Lung microvascular endothelial cell (primary cell): ENCODE measurements around the gene PLCB4. TPM values are rescaled to one million over a fixed set of nuclear protein-coding genes. Genes with fewer than 3 reads are reported as not detected.

Experiments used
- DNase-seq, 2 donors: peaks; one replicate each; pipeline versions ENCODE4 v3.0.0 to v3.0.0-alpha.2; 2010; ENCODE audit warnings: low read depth in 2 of 2
- total RNA-seq: library from RNA; depleted of rRNA; stranded (reverse); fragments of >200 nt; gene quantifications from 2 replicates; pipeline ENCODE4 v1.2.1, GENCODE V29; 2014

The PLCB4 gene
- total RNA-seq, 1 donor from 2014 or later, result 8.9 TPM

DNA sequence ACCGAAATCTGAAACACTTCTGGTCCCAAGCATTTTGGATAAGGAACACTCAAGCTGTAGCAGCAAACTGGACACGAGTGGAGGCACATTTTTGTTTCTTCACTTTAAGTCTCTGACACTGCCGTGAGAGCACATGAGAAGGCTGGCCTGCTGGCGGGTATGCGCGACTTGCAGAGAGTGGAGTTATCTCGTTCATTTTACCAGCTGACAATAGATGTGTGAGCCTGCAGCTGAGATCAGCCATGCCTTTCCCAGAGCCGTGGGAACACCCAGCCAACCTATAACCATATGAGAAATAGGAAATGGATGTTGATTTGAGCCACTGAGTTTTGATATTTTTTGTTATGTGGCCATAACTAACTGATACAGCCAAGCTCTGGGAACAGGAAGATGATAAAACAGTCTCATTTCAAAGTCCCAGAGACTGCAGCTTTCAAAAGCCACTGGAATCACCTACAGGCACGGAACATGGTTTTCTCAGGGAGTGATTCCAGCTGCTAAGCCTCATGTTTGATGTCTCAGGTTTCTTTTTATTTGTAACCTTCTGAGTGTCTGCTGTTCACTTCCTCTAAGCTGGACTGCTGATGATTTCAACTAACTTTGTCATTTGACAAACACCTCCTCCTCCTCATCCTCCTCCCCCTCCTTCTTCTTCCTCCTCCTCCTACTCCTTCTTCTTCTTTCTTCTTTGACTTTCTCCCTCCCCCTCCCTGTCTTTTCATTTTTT lies 416.9 kb downstream of the PLCB4 start:
- DNase-seq, result no peak

DNA sequence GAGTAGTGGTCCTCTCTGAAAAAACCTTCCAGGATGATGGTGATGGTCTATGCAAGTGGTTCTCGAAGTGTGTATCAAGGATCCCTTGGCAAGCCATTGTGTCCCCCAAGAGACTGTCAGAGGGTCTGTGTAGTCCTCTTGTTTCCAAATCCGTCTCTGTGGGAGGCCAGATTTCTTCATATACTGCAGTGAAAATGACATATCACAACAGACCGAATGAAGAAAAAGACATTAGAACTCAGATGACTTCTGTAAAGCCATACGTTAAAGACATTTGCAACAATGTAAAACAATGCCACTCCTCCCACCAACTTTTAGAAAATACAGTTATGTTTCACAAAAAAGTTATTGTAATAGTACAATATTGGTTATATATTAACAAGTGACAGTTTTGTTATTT lies 418.3 kb downstream of the PLCB4 start:
- no peak for DNase-seq

DNA sequence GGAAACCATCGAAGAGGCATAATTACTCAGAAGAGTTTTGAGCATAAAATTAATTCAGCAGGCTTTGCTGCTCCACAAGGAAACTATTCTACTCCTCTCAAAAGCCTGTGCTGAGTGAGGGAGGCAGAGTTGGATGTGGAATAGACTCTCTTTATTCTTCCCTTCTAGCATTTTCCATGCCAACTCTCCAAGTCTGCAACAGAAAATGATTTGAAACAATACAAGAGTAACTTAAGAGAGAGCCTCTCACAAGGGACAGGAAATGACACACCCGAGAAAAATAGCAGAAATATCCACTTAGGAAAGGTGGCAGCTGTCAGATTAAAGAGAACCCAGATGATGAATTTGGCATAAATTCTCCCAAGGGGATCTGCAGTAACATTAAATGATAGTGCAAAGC lies 419.2 kb downstream of the PLCB4 start:
- DNase-seq, result no peak

DNA sequence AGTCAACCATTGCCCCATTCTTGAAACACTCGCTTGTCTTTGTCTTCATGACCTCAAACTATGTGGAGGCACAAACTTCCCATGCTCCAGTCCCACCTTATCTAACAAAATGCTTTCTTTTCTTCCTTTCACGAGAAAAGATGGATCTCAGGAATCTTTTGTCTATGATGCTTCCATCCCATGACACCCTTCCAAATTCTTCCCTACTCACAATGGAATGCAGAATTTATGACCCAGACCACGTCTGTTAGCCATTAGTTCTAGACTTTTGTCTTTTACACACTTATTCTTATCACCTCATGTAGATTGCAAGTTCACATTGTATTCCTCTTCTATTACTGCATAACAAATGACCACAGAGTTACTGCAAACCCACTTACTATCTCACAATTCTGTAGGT lies 421.3 kb downstream of the PLCB4 start:
- DNase-seq, result no peak

DNA sequence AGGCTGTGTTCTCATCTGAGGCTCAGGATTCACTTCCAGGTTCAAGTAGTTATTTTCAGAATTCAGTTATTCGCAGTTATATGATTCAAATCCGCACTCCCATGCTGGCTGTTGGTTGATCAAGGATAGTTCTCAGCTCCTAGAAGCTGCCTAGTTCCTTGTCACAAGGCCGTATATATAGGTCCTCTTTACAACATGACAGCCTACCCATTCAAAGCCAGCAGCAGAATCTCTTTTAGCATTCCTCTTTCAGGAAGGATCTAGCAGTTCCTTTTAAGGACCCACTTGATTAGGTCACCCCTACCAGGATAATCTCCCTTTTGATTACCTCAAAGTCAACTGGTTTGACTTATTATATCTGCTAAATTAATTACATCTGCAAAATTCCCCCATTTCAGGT lies 421.7 kb downstream of the PLCB4 start:
- no peak for DNase-seq

DNA sequence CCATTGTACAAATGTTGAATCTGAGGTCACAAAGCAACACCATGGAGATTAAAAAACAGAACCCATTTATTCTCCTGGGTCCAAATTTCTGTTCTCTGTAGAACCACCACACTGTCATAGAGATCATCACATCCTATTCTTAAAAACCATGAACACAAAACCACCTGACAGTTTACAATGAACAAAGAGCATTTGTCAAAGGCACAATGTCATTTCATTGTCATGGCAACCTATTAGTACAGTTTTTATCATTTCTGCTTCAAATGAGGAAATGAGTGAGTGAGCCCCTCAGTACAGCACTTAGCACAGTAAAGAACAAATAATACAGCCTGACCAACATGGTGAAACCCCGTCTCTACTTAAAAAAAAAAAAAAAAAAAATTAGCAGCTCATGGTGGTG lies 422.4 kb downstream of the PLCB4 start:
- no peak for DNase-seq

DNA sequence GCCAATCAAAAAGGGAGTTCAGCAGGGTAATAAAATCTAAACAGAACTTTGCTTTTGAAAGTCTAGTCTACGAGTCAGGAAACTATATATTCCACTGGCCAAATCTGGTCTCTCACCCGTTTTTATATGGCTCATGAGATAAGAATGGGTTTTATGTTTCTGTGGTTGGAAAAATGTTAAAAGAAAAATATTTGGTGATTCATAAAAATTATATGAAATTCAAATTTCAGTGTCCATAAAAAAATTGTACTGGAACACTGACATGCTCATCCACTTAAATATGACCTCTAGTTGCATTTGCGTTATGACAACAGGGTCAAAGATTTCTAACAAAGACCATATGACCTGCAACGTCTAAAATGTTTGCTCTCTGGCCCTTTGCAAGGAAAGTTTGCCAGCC lies 423.2 kb downstream of the PLCB4 start:
- no peak for DNase-seq

DNA sequence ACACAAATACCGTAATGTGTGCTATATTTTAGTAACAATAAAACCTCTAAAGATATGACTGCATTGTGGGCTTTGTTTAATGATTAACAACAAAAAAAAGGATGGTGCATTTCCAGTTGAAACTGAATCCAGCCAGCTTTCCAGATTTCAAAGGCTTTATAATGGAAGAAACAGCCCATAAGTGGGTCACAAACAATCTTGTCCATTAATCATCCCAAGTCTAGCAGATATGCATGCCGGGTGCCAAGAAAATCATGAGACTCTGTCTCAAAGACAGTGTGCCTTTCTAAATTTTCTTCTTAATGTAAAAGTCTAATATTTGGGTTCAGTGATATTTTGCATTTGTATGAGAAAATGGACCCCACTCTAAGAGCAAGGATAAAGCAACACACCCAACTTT lies 424.9 kb downstream of the PLCB4 start:
- no peak for DNase-seq

DNA sequence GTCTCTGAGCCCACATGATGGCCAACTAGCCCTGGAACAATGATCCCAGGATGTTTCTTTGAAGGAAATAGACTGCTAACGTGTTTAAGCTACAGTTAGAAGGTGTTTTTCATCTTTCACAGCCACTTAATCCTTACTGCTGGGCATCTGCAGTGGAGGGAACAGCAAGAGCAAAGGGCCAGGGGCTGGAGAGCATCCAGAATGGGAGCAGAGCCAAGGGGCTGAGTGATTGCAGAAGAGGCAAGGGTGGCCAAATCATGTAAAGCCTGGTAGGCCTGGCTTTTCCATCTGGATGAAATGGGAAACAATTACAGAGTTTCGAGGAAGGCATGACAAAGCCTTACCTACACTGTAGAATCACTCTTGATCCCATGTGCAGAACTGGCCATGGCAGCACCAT lies 426.8 kb downstream of the PLCB4 start:
- no peak for DNase-seq

DNA sequence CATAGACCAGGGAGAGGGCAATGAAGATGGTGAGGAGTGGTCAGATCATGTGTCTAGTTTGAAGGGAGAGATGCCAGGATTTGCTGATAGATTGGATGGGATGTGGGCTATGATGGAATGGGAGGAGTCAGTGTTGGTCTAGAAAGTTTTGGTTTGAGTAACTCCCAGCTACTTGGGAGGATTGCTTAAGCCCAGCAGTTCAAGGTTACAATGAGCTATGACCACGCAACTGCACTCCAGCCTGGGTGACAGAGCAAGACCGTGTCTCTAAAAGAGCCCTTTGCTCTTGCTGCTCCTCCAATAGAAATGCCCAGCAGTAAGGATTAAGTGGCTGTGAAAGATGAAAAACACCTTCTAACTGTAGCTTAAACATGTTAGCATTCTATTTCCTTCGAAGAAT lies 427.3 kb downstream of the PLCB4 start:
- no peak for DNase-seq

DNA sequence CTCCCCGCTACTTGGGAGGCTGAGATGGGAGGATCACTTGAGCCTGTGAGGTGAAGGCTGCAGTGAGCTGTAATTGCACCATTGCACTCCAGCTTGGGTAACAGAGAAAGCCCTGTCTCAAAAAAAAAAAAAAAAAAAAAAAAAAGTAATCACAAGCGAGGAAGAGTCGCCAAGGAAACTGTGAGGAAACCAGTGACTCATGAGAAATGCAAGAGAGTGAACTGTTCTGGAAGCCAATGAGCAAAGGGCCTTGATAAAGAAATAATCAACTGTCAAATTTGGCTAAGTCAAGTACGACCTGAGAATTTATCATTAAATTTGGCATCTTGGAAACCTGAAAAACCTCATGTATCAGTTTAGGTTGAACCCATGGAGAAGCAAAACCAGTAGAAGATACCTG lies 429.4 kb downstream of the PLCB4 start:
- DNase-seq, result no peak

DNA sequence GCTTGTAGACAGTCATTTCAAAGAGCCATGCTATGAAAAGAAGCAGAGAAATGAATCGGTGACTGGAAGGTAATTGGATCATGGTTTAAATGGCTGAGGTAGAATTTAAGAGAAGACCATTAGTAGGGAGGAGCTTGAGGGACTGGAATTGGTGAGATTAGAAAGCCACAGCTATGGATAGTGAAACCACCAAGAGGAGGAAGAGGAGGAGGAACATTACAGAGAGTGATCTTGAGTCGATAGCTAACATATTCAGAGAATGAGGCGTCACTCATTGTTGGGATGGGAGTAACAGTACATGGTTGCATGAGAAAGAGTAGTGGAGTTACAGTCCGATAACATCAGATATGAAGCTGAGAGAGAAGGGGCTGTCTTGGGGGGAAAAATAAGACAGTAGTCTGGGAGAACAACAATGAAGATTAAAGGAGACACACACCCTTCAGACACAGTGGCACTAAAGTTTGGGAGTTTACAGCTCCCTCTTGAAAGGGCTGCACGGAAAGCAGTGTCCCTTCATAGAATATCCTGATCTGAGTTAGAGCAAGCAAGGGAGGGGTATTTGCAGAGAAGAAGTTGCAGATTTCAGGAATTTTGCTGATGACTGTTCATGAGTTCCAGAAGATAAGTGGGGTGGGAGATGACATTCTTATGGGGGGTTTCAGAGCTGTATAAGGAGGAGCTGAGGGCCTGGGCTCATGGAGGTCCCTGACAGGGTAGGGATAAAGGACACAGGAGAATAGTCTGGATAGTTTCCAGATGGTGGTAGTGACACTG lies 430.4 kb downstream of the PLCB4 start:
- DNase-seq, result no peak

DNA sequence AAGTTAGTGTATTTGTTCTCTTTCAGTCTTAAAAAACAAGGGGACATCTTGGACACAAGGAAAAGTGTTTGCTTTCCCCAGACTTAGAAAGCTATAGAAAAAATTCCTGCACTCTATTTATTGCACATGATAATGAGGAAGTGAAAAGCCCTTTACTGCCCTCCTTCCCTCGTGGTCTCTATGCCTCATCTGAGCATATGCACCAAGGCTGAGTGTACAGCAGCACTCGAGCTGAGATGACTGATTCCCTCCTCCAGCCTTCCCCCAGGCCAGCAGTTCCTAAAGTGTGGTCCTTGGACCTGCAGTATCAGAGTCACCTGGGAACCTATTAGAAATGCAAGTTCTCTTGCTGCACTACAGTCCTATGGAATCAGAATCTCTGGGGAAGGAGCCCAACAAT lies 431.2 kb downstream of the PLCB4 start:
- no peak for DNase-seq

DNA sequence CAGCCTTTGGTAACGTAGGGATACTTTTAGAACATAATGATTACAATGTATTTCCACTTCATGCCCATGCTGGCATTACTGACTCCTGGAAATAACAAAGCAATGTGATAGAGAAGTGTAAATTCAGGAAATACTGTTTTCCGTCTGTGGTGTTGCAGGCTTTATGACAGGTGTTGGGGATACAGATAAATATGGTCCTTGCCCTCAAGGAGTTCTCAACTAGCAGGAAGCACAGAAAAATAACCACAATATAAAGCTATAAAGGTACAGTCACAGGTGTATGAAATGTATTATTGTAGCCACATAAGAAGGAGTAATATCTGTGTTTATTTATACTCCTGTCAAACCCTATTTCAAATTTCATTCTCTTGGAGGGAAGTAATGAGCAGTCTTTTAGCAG lies 432.6 kb downstream of the PLCB4 start:
- no peak for DNase-seq

DNA sequence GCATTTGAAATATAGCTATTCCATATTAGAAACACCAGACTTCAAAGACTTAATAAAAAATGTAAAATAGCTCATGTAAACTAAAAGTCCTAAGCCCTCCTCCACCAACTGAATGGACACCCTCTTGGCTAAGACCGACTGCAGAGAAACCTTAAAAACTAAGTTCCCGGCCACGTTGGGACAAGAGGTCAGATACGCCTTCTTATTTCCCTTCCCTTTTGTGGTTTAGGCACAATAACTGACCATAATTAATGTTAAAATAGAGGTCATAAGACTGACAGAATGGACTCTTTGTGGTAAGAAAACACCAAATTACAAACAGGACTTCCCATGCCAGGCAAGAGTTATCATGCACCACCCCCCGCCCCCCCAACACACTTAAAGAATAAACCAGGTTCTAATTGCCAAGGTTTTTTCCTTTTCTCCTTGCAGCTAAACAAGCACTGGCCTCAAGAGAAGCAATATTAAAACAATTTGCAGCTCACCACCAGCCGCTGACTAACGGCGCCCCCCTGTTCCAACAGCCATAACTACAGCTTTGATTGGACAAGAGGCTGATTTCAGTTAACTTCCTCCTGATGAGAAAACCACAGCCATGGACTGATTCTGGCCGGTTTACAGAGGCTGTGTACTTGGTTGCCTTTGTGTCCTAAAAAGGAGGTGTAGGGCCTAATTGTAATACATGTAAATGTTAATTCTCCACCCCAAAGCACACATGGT lies 434.8 kb downstream of the PLCB4 start:
- DNase-seq, result no peak

DNA sequence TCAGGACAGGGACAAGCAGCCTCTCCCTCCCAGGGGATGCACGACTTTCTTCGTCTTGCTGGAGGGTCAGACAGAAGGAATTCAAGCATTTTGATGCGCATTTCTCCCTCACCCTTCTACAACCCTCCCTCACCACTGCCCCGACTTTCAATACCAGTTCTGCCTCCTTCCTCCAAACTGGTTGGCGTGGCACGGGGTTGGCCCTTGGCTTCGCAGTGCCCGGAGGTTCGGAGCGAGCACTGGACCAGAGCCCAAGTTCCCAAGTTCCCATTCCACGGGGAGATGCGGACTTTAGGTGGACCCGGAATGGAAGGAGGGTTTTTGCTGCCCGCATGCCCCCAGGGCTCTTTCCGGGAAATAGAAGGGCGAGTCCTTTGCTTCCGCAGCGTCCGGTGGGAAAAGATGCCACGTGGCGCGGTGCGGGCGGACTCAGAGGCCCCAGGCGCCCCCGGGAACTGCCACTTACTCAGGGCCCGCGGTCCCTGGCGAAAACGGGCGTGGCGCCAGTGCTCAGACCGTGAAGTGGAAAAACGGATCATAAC lies 437.5 kb downstream of the PLCB4 start:
- DNase-seq, result no peak

DNA sequence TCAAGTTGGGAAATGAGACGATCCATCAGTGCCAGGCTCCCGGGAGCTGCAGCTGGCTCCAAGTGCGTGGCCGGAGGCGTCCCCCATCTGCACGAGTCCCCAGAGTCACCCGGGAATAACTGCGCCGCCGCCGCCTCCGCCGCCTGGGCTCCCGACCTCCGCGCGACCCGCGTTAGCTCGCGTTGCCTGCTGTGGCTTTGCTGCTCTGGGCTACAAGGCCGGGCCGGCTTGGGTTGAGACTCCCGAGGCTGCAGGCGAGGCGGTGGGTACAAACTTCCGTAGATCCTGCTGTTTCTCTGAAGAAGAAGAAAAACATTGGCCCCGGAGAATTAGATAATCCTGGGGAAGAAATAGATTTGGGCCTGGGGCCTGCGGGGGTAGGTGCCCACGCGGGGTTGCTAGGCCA lies 438.1 kb downstream of the PLCB4 start:
- no peak for DNase-seq

DNA sequence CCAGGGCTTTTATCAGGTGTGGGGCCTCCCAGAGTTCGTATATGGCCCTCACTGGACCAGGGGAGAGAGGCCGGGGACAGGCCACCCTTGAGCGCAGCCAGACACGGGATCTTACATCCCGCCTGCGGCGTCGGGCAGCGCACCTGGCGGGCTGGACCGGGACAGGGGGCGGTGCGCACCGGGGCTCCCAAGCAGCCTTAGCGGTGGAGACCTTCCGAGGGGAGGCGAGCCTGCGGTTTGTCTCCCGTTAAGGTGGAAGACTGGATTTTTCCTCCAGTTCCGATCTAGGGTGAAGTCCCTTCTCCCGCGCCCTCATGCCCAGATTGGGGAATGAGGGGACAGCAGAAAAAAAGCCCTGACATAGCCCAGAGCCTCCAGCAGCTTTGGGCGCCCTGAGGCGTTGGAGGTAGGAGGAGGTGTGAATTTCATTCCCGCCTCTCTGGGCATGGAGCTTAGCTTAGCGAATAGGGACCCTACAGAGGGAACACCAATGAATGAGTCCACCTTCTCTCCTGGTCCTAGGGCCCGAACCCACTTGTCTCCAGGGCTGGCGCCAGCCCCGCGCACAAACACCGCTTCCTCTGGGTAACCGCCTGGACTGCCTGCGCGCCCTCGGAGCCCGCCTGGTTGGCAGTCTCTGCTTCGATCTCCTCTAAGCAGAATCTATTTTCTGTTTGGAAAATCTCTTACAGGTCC lies 438.8 kb downstream of the PLCB4 start:
- DNase-seq, result no peak

DNA sequence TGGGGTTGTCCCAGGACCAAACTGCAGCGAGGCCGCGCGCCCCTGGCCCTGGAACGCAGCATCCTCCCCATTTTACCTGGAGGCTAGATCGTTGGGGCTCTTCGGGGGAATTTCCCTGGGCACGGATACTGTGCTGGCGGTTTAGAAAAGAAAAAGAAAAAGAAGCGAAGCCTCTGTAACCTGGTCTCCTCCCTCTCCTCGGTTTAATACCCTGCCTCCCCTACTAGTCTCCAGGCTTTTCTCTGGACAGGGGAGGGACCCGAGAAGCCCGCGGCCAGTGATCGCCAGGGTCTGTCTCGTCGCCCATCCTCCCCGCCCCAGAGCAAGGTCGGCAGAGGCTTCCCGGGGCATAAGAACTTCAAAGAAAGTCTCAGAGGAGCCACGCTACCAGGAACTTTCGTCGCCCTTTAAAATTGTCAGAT lies 439.4 kb downstream of the PLCB4 start:
- DNase-seq, result no peak

DNA sequence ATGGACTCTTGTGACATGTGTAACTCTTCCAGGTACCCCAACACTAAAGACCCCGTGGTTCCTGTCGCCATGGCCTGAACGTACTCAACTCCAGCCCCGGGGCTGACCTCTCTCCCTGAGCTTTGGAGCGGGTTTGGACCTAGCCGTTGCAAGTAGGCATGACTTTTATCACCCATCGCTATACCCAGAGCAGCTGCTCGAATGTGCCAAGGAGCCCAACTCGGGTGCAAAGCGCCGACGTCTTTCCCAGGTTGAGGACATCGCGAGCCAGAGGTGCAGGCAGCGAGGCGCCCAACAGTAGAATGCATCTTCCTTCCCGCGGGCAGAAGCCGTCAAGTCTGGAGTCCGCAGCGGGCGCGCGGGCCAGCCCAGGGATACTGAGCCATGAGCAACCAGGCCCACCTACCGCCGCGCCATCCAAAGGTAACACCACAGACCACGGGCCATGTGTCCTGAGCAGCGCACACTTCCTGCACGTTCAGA lies 439.9 kb downstream of the PLCB4 start:
- no peak for DNase-seq

DNA sequence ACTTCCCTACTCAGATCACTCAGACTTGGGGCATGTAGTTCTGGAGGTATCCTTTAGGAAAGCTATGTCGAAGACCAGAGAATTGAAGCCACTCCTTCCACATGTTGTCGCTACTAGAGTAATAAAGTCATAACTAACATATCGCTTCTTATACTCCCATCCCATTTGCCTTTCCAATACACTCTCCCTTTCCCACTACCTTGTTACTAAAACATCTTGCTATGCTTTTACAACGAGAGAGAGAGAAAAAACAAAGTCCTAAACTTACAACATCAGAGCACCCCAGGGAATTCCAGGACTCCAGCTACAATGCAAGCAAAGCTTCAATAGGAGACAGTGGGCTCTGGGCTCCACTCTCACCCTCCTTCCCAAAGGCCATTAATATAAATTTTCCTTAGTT lies 440.4 kb downstream of the PLCB4 start:
- no peak for DNase-seq

DNA sequence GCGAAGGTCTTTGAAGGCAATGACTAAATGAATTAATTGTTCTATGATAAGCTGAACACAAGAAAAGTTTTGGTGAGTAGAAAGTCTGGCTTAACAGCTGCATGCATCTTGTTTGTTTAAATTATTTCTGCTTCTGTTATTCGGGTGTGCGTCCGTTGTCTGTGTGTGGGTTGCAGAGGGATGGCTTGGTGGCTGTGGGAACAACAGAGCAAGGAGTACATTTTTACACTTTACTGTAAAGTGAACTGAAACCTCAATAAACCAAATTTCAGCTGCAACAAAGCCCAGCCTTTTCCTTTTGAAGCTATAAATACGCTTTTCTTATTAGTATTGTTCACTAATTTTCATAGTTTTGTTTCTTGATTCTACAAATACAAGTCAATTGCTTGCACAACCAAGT lies 442.0 kb downstream of the PLCB4 start:
- DNase-seq, result no peak
